ENCODE data around the gene PGR.

DNA sequence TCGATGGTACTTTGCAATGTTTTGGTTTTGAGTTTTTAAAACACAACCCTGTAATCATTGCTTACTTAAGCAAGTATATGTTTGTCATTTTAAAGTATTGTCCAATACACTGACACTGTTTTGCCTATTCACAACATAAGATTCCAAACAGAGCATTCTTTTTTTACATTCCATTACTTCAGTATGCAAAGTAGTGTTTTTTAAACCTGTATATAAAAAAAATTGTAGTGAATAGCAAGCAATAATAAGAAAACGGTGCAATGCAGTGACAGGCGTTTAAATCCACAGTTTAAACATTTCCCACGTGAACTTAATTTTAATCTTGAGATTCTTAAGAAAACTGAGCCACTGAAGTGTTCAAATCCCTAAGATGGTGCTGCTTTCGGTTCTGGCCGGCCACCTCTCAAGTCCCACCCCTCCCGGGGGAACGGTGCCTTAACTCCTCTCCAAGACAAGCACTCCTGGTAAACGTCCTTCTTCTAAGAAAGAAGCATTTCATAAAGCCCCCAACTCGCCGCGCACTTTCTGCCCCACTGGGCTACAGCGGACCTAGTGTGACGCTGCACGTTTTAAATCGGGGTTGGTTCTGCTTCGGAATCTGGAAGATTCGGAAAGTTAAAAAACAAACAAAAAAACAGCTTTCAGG, 2.9 kb downstream of the PGR start:
- TF ChIP-seq EP300 (IDR thresholded peaks at IDR 0.05) (no peak), CTCF (IDR thresholded peaks at IDR 0.05) (no peak), POLR2A (IDR thresholded peaks at IDR 0.05) (no peak)

Data from suprapubic skin (tissue), 3 donors.